ENCODE measurements around the gene SOSTDC1. TPM values are rescaled to one million over a fixed set of nuclear protein-coding genes. Genes with fewer than 3 reads are reported as not detected.
"Not testable (repeated sequence)": the region's sequence is repeated elsewhere in the genome, so short reads cannot be mapped to it uniquely, and the experiment has no call there.

The SOSTDC1 gene
- total RNA-seq, 4 donors from 2014 or later, result 1.5 to 23.2 (median 4.0) TPM

DNA sequence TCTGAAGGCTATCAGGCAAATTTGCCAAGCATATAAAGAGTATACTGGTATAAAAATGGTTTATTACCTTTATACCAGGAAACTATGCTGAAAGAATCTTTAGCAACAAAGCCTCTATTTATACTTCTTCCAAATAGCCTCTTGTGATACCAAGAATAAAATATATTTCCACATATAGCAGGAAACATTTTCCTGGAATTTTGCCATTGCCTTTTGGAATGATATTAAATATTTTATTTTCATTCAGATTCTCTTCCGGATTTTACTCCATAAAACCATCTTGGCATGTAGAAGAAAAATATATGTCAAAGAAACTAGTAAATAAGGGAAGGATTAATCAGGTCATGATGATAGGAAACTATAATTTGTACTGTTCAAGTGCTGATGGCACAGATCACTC is 17.7 kb downstream of the SOSTDC1 start:
- DNase-seq, result no peak
- H3K4me3 ChIP-seq, result no peak overlapping the region
- H3K27me3 ChIP-seq, result no peaks in the 10 kb centered on the region
- no peak overlapping the region for H3K27ac ChIP-seq
- H3K36me3 ChIP-seq, result no peaks in the 10 kb centered on the region
- H3K4me1 ChIP-seq, result peaks cover 0 to 14% (median 3%) of the 10 kb centered on the region in 4 donors
- 19 to 25% methylated on average over 1 of the region's 1 CpG for WGBS, 2 donors (ENCODE audit: low coverage in 1 of 2)
- H3K9me3 ChIP-seq, result no peaks in the 10 kb centered on the region
- TF ChIP-seq EP300 (IDR thresholded peaks at IDR 0.05; ENCODE audit: low read depth), result no peak
- TF ChIP-seq POLR2A (IDR thresholded peaks at IDR 0.05), result no peak
- TF ChIP-seq POLR2AphosphoS5 (IDR thresholded peaks at IDR 0.05), result no peak
- TF ChIP-seq CTCF (IDR thresholded peaks at IDR 0.05), result no peak
- intact Hi-C loops (cut with DNase I; ENCODE audit: low total_unique reads), result no loop called here
- in situ Hi-C loops (cut with MboI; ENCODE audit: low pct_ligation_motif_present in 1 of 4, low pct_unique_long_range_greater_than_20kb in 1 of 4, low sequenced_read_pairs in 3 of 4), result loop anchor here in 1 of 4 donors (25.0 kb wide), 1 partner anchor 114 kb away; no protein-coding TSS in a partner anchor

GRCh38 chr7:16446508-16446907 is 19.0 kb downstream of the SOSTDC1 start:
- no peak overlapping the region for H3K4me3 ChIP-seq
- peaks cover 0 to 14% (median 3%) of the 10 kb centered on the region in 4 donors for H3K4me1 ChIP-seq
- in situ Hi-C loops (cut with MboI; ENCODE audit: low pct_ligation_motif_present in 1 of 4, low pct_unique_long_range_greater_than_20kb in 1 of 4, low sequenced_read_pairs in 3 of 4) (loop anchor here in 1 of 4 donors (25.0 kb wide), 1 partner anchor 116 kb away; no protein-coding TSS in a partner anchor), intact Hi-C loops (cut with DNase I; ENCODE audit: low total_unique reads) (no loop called here)
- WGBS, 2 donors (ENCODE audit: low coverage in 1 of 2), result 82 to 88% methylated on average over 1 of the region's 1 CpG
- H3K27me3 ChIP-seq, result no peaks in the 10 kb centered on the region
- H3K36me3 ChIP-seq, result no peaks in the 10 kb centered on the region
- H3K27ac ChIP-seq, result no peak overlapping the region
- DNase-seq, result no peak
- H3K9me3 ChIP-seq, result no peaks in the 10 kb centered on the region
- TF ChIP-seq POLR2AphosphoS5 (IDR thresholded peaks at IDR 0.05) (no peak), CTCF (IDR thresholded peaks at IDR 0.05) (no peak), POLR2A (IDR thresholded peaks at IDR 0.05) (no peak), EP300 (IDR thresholded peaks at IDR 0.05; ENCODE audit: low read depth) (no peak)

DNA sequence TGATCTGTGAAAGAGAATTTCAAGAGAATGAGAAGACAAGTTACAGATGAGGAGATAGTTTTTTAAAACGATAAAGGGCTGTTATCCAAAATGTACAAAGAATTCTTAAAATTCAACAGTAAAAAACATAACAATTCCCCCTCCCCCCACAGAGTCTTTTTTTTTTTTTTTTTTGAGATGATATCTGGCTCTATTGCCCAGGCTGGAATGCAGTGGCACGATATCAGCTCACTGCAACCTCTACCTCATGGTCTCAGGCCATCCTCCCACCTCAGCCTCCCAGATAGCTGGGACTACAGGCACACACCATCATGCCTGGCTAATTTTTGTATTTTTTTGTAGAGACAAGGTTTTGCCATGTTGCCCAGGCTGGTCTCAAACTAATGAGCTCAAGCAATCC is 21.7 kb downstream of the SOSTDC1 start:
- DNase-seq; H3K9me3 ChIP-seq; H3K27me3 ChIP-seq; H3K36me3 ChIP-seq; H3K27ac ChIP-seq; intact Hi-C loops (cut with DNase I; ENCODE audit: low total_unique reads); H3K4me3 ChIP-seq: not testable (repeated sequence)
- peaks cover 0 to 14% (median 3%) of the 10 kb centered on the region in 4 donors for H3K4me1 ChIP-seq
- in situ Hi-C loops (cut with MboI; ENCODE audit: low pct_ligation_motif_present in 1 of 4, low pct_unique_long_range_greater_than_20kb in 1 of 4, low sequenced_read_pairs in 3 of 4), result loop anchor here in 1 of 4 donors (25.0 kb wide), 1 partner anchor 118 kb away; no protein-coding TSS in a partner anchor
- 81 to 93% methylated on average over 2 of the region's 2 CpGs for WGBS, 2 donors (ENCODE audit: low coverage in 1 of 2)

DNA sequence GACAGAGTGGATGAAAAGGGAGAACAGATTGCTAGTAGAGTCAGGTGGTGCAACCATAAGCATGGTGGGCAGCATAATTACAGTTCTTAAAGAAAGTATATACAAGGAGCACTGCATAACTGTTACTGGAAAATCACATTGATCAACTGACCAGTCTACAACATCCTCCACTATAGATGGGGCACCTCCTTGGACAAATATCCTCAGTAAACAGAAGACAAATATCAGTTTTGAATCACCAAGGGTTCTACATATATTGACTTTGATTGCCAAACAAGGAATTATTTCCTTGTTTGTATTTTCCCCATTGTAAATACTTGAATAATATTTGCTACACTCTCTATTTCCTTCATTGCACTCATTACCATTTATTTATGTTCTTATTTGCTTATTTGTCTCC is 26.6 kb downstream of the SOSTDC1 start:
- in situ Hi-C loops (cut with MboI; ENCODE audit: low pct_ligation_motif_present in 1 of 4, low pct_unique_long_range_greater_than_20kb in 1 of 4, low sequenced_read_pairs in 3 of 4), result loop anchor here in 2 of 4 donors (10.0 to 25.0 kb wide), 2 partner anchors 123 to 126 kb away; no protein-coding TSS in a partner anchor
- Histone ChIP-seq H3K4me3 (no peak overlapping the region), H3K27me3 (no peaks in the 10 kb centered on the region), H3K27ac (no peak overlapping the region), H3K9me3 (no peaks in the 10 kb centered on the region), H3K36me3 (no peaks in the 10 kb centered on the region), H3K4me1 (no peaks in the 10 kb centered on the region)
- TF ChIP-seq POLR2AphosphoS5 (IDR thresholded peaks at IDR 0.05) (no peak), EP300 (IDR thresholded peaks at IDR 0.05; ENCODE audit: low read depth) (no peak), POLR2A (IDR thresholded peaks at IDR 0.05) (no peak), CTCF (IDR thresholded peaks at IDR 0.05) (no peak)
- intact Hi-C loops (cut with DNase I; ENCODE audit: low total_unique reads), result no loop called here
- no peak for DNase-seq

DNA sequence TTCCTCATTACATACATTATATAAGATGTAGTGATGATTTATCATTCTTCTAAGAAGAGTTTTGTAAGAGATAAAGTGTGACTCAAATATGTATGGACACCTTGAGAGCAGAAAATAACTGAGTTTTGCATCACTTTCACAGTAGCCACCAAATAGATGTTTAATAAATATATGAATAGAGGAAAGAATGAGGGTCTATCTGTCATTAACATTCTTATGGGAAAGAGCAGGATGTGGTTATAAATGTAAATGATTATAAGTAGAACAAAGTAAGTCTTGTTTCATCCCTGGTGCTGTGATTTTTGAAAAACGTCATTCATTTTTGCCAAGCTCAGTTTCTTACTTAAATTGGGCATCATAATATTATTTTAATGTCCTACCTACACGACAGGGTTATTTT is 29.2 kb downstream of the SOSTDC1 start:
- TF ChIP-seq CTCF (IDR thresholded peaks at IDR 0.05), result no peak
- TF ChIP-seq POLR2A (IDR thresholded peaks at IDR 0.05), result no peak
- no peak for TF ChIP-seq POLR2AphosphoS5 (IDR thresholded peaks at IDR 0.05)
- no peak for TF ChIP-seq EP300 (IDR thresholded peaks at IDR 0.05; ENCODE audit: low read depth)
- 70 to 77% methylated on average over 2 of the region's 2 CpGs for WGBS, 2 donors (ENCODE audit: low coverage in 1 of 2)
- H3K27ac ChIP-seq, result no peak overlapping the region
- no peaks in the 10 kb centered on the region for H3K27me3 ChIP-seq
- H3K4me1 ChIP-seq, result no peaks in the 10 kb centered on the region
- in situ Hi-C loops (cut with MboI; ENCODE audit: low pct_ligation_motif_present in 1 of 4, low pct_unique_long_range_greater_than_20kb in 1 of 4, low sequenced_read_pairs in 3 of 4), result loop anchor here in 2 of 4 donors (10.0 to 25.0 kb wide), 2 partner anchors 126 to 128 kb away; no protein-coding TSS in a partner anchor
- no peak overlapping the region for H3K4me3 ChIP-seq
- DNase-seq, result no peak
- no peaks in the 10 kb centered on the region for H3K36me3 ChIP-seq
- intact Hi-C loops (cut with DNase I; ENCODE audit: low total_unique reads), result no loop called here
- no peaks in the 10 kb centered on the region for H3K9me3 ChIP-seq

Data from transverse colon (tissue), 4 donors.